Measurements from ENCODE around the gene C4orf50. TPM values are rescaled to one million over a fixed set of nuclear protein-coding genes. Genes with fewer than 3 reads are reported as not detected.

C4orf50 gene
- total and polyA plus RNA-seq, 8 donors: 0.01 to 0.10 (median 0.01) TPM; not detected in 1

- Histone ChIP-seq H3K4me3 (no peak overlapping the region), H3K36me3 (no peaks in the 10 kb centered on the region), H3K4me1 (no peaks in the 10 kb centered on the region), H3K27me3 (peaks cover 0 to 30% of the 10 kb centered on the region in 2 donors), H3K27ac (no peak overlapping the region), H3K9me3 (no peaks in the 10 kb centered on the region)
- TF ChIP-seq CTCF (IDR thresholded peaks at IDR 0.05): no peak
- intact Hi-C loops (cut with DNase I): no loop called here
- no peak for DNase-seq
- ATAC-seq: no peak
These were observed 47.2 kb downstream of the C4orf50 start for GRCh38 chr4:5971078-5971450.

GRCh38 chr4:5970381-5971077, 47.7 kb downstream of the C4orf50 start:
- ATAC-seq (no peak), DNase-seq (no peak)
- Histone ChIP-seq H3K27me3 (peaks cover 0 to 30% of the 10 kb centered on the region in 2 donors), H3K9me3 (no peaks in the 10 kb centered on the region), H3K36me3 (no peaks in the 10 kb centered on the region), H3K27ac (no peak overlapping the region), H3K4me3 (no peak overlapping the region), H3K4me1 (no peaks in the 10 kb centered on the region)
- TF ChIP-seq CTCF (IDR thresholded peaks at IDR 0.05): no peak
- intact Hi-C loops (cut with DNase I): no loop called here

GRCh38 chr4:5969777-5970176, 48.5 kb downstream of the C4orf50 start:
- Histone ChIP-seq H3K4me3 (no peak overlapping the region), H3K4me1 (no peaks in the 10 kb centered on the region), H3K27ac (no peak overlapping the region), H3K36me3 (no peaks in the 10 kb centered on the region), H3K9me3 (no peaks in the 10 kb centered on the region), H3K27me3 (peaks cover 0 to 30% of the 10 kb centered on the region in 2 donors)
- ATAC-seq (no peak), DNase-seq (no peak)
- no peak for TF ChIP-seq CTCF (IDR thresholded peaks at IDR 0.05)
- intact Hi-C loops (cut with DNase I): no loop called here

GRCh38 chr4:5969336-5969735, 48.9 kb downstream of the C4orf50 start:
- Histone ChIP-seq H3K27ac (no peak overlapping the region), H3K27me3 (peaks cover 0 to 26% of the 10 kb centered on the region in 2 donors), H3K4me1 (no peaks in the 10 kb centered on the region), H3K9me3 (no peaks in the 10 kb centered on the region), H3K36me3 (no peaks in the 10 kb centered on the region), H3K4me3 (no peak overlapping the region)
- intact Hi-C loops (cut with DNase I): no loop called here
- DNase-seq (no peak), ATAC-seq (no peak)
- TF ChIP-seq CTCF (IDR thresholded peaks at IDR 0.05): no peak

GRCh38 chr4:5968246-5968645, 50.0 kb downstream of the C4orf50 start:
- intact Hi-C loops (cut with DNase I): no loop called here
- Histone ChIP-seq H3K9me3 (no peaks in the 10 kb centered on the region), H3K4me3 (no peak overlapping the region), H3K4me1 (no peaks in the 10 kb centered on the region), H3K27me3 (peaks cover 0 to 15% of the 10 kb centered on the region in 2 donors), H3K27ac (no peak overlapping the region), H3K36me3 (no peaks in the 10 kb centered on the region)
- ATAC-seq: no peak
- DNase-seq: no peak
- TF ChIP-seq CTCF (IDR thresholded peaks at IDR 0.05): no peak
